ENCODE results near the gene TCFL5.

Gene TCFL5

GRCh38 chr20:62799873-62800272 lies 61.7 kb downstream of the TCFL5 start:
- H3K4me3 ChIP-seq (ENCODE audit: low read length): no peak overlapping the region
- peaks cover 33% of the 10 kb centered on the region for H3K36me3 ChIP-seq (ENCODE audit: insufficient read depth, low read depth, low read length)
- peaks cover 24% of the 10 kb centered on the region for H3K27me3 ChIP-seq (ENCODE audit: insufficient read depth, low read length)
- H3K9ac ChIP-seq (ENCODE audit: low read depth, low read length): no peak overlapping the region
- no peak overlapping the region for H3K27ac ChIP-seq (ENCODE audit: low read length)
- H3K9me3 ChIP-seq (ENCODE audit: insufficient read depth, low read depth, low read length): no peaks in the 10 kb centered on the region
- H3K4me1 ChIP-seq (ENCODE audit: insufficient read depth, low read length): peaks cover 3% of the 10 kb centered on the region; the same call in 1 of the 2 replicates

GRCh38 chr20:62799459-62799858 lies 62.2 kb downstream of the TCFL5 start:
- H3K9ac ChIP-seq (ENCODE audit: low read depth, low read length): no peak overlapping the region
- no peak overlapping the region for H3K4me3 ChIP-seq (ENCODE audit: low read length)
- no peaks in the 10 kb centered on the region for H3K9me3 ChIP-seq (ENCODE audit: insufficient read depth, low read depth, low read length)

GRCh38 chr20:62799036-62799435 lies 62.6 kb downstream of the TCFL5 start:
- Histone ChIP-seq H3K36me3 (ENCODE audit: insufficient read depth, low read depth, low read length) (peaks cover 33% of the 10 kb centered on the region), H3K27ac (ENCODE audit: low read length) (no peak overlapping the region), H3K4me1 (ENCODE audit: insufficient read depth, low read length) (peaks cover under 1% of the 10 kb centered on the region; the same call in 1 of the 2 replicates), H3K4me3 (ENCODE audit: low read length) (no peak overlapping the region), H3K27me3 (ENCODE audit: insufficient read depth, low read length) (peaks cover 26% of the 10 kb centered on the region), H3K9ac (ENCODE audit: low read depth, low read length) (no peak overlapping the region), H3K9me3 (ENCODE audit: insufficient read depth, low read depth, low read length) (no peaks in the 10 kb centered on the region)

More at GRCh38 chr20:62799459-62799858, 62.2 kb downstream of the TCFL5 start:
- H3K4me1 ChIP-seq (ENCODE audit: insufficient read depth, low read length): peaks cover 3% of the 10 kb centered on the region; the same call in 1 of the 2 replicates
- H3K27ac ChIP-seq (ENCODE audit: low read length): no peak overlapping the region
- peaks cover 33% of the 10 kb centered on the region for H3K36me3 ChIP-seq (ENCODE audit: insufficient read depth, low read depth, low read length)
- H3K27me3 ChIP-seq (ENCODE audit: insufficient read depth, low read length): peaks cover 28% of the 10 kb centered on the region

- peaks cover 33% of the 10 kb centered on the region for H3K36me3 ChIP-seq (ENCODE audit: insufficient read depth, low read depth, low read length)
- peaks cover 30% of the 10 kb centered on the region for H3K27me3 ChIP-seq (ENCODE audit: insufficient read depth, low read length)
- peaks cover 4% of the 10 kb centered on the region; the same call in 1 of the 2 replicates for H3K4me1 ChIP-seq (ENCODE audit: insufficient read depth, low read length)
- H3K9ac ChIP-seq (ENCODE audit: low read depth, low read length): no peak overlapping the region
- H3K9me3 ChIP-seq (ENCODE audit: insufficient read depth, low read depth, low read length): no peaks in the 10 kb centered on the region
- no peak overlapping the region for H3K27ac ChIP-seq (ENCODE audit: low read length)
- H3K4me3 ChIP-seq (ENCODE audit: low read length): no peak overlapping the region
Measured at GRCh38 chr20:62797671-62798532, 63.7 kb downstream of the TCFL5 start.

GRCh38 chr20:62796699-62797491 lies 64.7 kb downstream of the TCFL5 start:
- peaks cover 39% of the 10 kb centered on the region for H3K27me3 ChIP-seq (ENCODE audit: insufficient read depth, low read length)
- peaks cover 33% of the 10 kb centered on the region for H3K36me3 ChIP-seq (ENCODE audit: insufficient read depth, low read depth, low read length)
- peaks cover 4% of the 10 kb centered on the region; the same call in 1 of the 2 replicates for H3K4me1 ChIP-seq (ENCODE audit: insufficient read depth, low read length)

GRCh38 chr20:62795023-62795761 lies 66.4 kb downstream of the TCFL5 start:
- peaks cover 20% of the 10 kb centered on the region for H3K36me3 ChIP-seq (ENCODE audit: insufficient read depth, low read depth, low read length)
- H3K4me1 ChIP-seq (ENCODE audit: insufficient read depth, low read length): peaks cover 4% of the 10 kb centered on the region; the same call in 1 of the 2 replicates
- no peaks in the 10 kb centered on the region for H3K9me3 ChIP-seq (ENCODE audit: insufficient read depth, low read depth, low read length)
- no peak overlapping the region for H3K9ac ChIP-seq (ENCODE audit: low read depth, low read length)
- H3K27me3 ChIP-seq (ENCODE audit: insufficient read depth, low read length): peaks cover 39% of the 10 kb centered on the region
- no peak overlapping the region for H3K27ac ChIP-seq (ENCODE audit: low read length)
- H3K4me3 ChIP-seq (ENCODE audit: low read length): peak overlapping the region; percentile 60; the same call in 1 of the 2 replicates

More at GRCh38 chr20:62796699-62797491, 64.7 kb downstream of the TCFL5 start:
- peak overlapping the region; percentile 57 for H3K4me3 ChIP-seq (ENCODE audit: low read length)
- no peak overlapping the region for H3K9ac ChIP-seq (ENCODE audit: low read depth, low read length)
- no peak overlapping the region for H3K27ac ChIP-seq (ENCODE audit: low read length)
- no peaks in the 10 kb centered on the region for H3K9me3 ChIP-seq (ENCODE audit: insufficient read depth, low read depth, low read length)

- no peak overlapping the region for H3K27ac ChIP-seq (ENCODE audit: low read length)
- peaks cover 4% of the 10 kb centered on the region; the same call in 1 of the 2 replicates for H3K4me1 ChIP-seq (ENCODE audit: insufficient read depth, low read length)
- H3K4me3 ChIP-seq (ENCODE audit: low read length): peak overlapping the region; percentile 68
Measured at GRCh38 chr20:62794007-62794724, 67.5 kb downstream of the TCFL5 start.

GRCh38 chr20:62793757-62794006 lies 67.9 kb downstream of the TCFL5 start:
- Histone ChIP-seq H3K4me3 (ENCODE audit: low read length) (peak overlapping the region; percentile 68), H3K9ac (ENCODE audit: low read depth, low read length) (no peak overlapping the region), H3K36me3 (ENCODE audit: insufficient read depth, low read depth, low read length) (peaks cover 5% of the 10 kb centered on the region; the same call in 1 of the 2 replicates), H3K9me3 (ENCODE audit: insufficient read depth, low read depth, low read length) (no peaks in the 10 kb centered on the region), H3K4me1 (ENCODE audit: insufficient read depth, low read length) (peaks cover 4% of the 10 kb centered on the region; the same call in 1 of the 2 replicates), H3K27me3 (ENCODE audit: insufficient read depth, low read length) (peaks cover 39% of the 10 kb centered on the region), H3K27ac (ENCODE audit: low read length) (no peak overlapping the region)

More at GRCh38 chr20:62794007-62794724, 67.5 kb downstream of the TCFL5 start:
- peaks cover 10% of the 10 kb centered on the region; the same call in 1 of the 2 replicates for H3K36me3 ChIP-seq (ENCODE audit: insufficient read depth, low read depth, low read length)
- H3K9ac ChIP-seq (ENCODE audit: low read depth, low read length): no peak overlapping the region
- no peaks in the 10 kb centered on the region for H3K9me3 ChIP-seq (ENCODE audit: insufficient read depth, low read depth, low read length)
- peaks cover 39% of the 10 kb centered on the region for H3K27me3 ChIP-seq (ENCODE audit: insufficient read depth, low read length)

GRCh38 chr20:62792940-62793756 lies 68.5 kb downstream of the TCFL5 start:
- H3K4me3 ChIP-seq (ENCODE audit: low read length): peak overlapping the region; percentile 68; the same call in 1 of the 2 replicates

GRCh38 chr20:62792182-62792939 lies 69.3 kb downstream of the TCFL5 start:
- no peak overlapping the region for H3K4me3 ChIP-seq (ENCODE audit: low read length)
- peaks cover 47% of the 10 kb centered on the region for H3K27me3 ChIP-seq (ENCODE audit: insufficient read depth, low read length)
- no peaks in the 10 kb centered on the region for H3K36me3 ChIP-seq (ENCODE audit: insufficient read depth, low read depth, low read length)
- no peaks in the 10 kb centered on the region for H3K9me3 ChIP-seq (ENCODE audit: insufficient read depth, low read depth, low read length)
- H3K4me1 ChIP-seq (ENCODE audit: insufficient read depth, low read length): peaks cover 4% of the 10 kb centered on the region; the same call in 1 of the 2 replicates
- H3K27ac ChIP-seq (ENCODE audit: low read length): no peak overlapping the region
- no peak overlapping the region for H3K9ac ChIP-seq (ENCODE audit: low read depth, low read length)

More at GRCh38 chr20:62792940-62793756, 68.5 kb downstream of the TCFL5 start:
- Histone ChIP-seq H3K36me3 (ENCODE audit: insufficient read depth, low read depth, low read length) (no peaks in the 10 kb centered on the region), H3K27me3 (ENCODE audit: insufficient read depth, low read length) (peaks cover 41% of the 10 kb centered on the region), H3K9me3 (ENCODE audit: insufficient read depth, low read depth, low read length) (no peaks in the 10 kb centered on the region), H3K27ac (ENCODE audit: low read length) (no peak overlapping the region), H3K9ac (ENCODE audit: low read depth, low read length) (no peak overlapping the region), H3K4me1 (ENCODE audit: insufficient read depth, low read length) (peaks cover 4% of the 10 kb centered on the region; the same call in 1 of the 2 replicates)

Data from iPS-20b (cell line).